BE2C (cell line): ENCODE data around the gene C1QTNF8.

ENCODE experiments used
- DNase-seq: peaks from one replicate; pipeline ENCODE4 v3.0.0-alpha.2; 2020
- H3K27me3 ChIP-seq: fragments of 250-450 bp; sonication (Bioruptor Pico); 2 replicates; pipeline ENCODE4 v1.5.1; 2020; ENCODE audit warnings: mild to moderate bottlenecking
- H3K36me3 ChIP-seq: fragments of 250-450 bp; sonication (Bioruptor Pico); 2 replicates; pipeline ENCODE4 v1.5.1; 2020; ENCODE audit warnings: mild to moderate bottlenecking
- H3K4me1 ChIP-seq: fragments of 250-450 bp; sonication (Bioruptor Pico); 2 replicates; pipeline ENCODE4 v1.5.1; 2020
- H3K4me3 ChIP-seq: 2 replicates; pipeline ENCODE4 v1.5.1; 2011; ENCODE audit warnings: low read depth, low read length
- H3K9me3 ChIP-seq: fragments of 250-450 bp; sonication (Bioruptor Pico); 2 replicates; pipeline ENCODE4 v1.5.1; 2020
- TF ChIP-seq, protein P1 (sequence below): IDR thresholded peaks from 2 replicates; pipeline ENCODE4 v1.5.1; 2012; ENCODE audit warnings: mild to moderate bottlenecking, low read depth, low read length

Gene C1QTNF8

DNA sequence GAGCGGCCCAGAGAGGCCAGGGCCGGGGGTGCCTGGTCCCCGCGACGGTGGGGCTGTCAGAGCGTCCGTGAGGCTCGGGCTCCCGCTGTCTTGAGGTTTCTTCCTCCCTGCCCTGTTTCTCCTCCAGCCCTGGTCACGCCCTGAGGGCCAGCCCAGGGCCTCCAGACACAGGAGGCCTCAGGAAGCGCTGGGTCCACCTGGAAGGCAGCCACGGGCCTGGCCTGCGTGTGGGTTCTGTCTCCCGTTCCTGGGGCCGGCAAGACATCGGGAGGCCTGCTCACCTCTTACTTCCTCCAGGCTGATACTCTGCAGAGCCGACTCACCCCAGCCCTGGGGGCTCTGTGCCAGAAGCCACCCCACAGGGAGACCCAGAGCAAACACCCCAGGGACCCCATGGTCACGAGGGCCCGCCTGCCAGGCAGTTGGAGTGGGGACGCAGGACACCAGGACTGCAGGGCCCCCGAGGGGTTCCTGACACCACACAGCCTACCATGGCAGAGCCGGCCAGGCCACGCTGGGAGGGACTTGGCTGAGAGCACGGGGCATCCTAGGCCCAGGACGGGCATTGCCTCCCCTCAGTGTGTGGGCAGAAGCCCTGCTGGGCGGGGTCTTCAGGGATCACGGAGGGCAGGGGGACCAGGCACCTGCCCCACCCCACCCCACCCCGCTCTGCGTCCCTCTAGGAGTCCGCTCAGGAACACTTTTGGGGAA is 37.9 kb upstream of the C1QTNF8 start:
- no peaks in the 10 kb centered on the region for H3K4me1 ChIP-seq
- no peaks in the 10 kb centered on the region for H3K36me3 ChIP-seq
- no peak overlapping the region for H3K4me3 ChIP-seq
- no peaks in the 10 kb centered on the region for H3K27me3 ChIP-seq
- TF ChIP-seq, protein P1, sequence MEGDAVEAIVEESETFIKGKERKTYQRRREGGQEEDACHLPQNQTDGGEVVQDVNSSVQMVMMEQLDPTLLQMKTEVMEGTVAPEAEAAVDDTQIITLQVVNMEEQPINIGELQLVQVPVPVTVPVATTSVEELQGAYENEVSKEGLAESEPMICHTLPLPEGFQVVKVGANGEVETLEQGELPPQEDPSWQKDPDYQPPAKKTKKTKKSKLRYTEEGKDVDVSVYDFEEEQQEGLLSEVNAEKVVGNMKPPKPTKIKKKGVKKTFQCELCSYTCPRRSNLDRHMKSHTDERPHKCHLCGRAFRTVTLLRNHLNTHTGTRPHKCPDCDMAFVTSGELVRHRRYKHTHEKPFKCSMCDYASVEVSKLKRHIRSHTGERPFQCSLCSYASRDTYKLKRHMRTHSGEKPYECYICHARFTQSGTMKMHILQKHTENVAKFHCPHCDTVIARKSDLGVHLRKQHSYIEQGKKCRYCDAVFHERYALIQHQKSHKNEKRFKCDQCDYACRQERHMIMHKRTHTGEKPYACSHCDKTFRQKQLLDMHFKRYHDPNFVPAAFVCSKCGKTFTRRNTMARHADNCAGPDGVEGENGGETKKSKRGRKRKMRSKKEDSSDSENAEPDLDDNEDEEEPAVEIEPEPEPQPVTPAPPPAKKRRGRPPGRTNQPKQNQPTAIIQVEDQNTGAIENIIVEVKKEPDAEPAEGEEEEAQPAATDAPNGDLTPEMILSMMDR: no peak
- DNase-seq: peak; percentile 41
- no peaks in the 10 kb centered on the region for H3K9me3 ChIP-seq

DNA sequence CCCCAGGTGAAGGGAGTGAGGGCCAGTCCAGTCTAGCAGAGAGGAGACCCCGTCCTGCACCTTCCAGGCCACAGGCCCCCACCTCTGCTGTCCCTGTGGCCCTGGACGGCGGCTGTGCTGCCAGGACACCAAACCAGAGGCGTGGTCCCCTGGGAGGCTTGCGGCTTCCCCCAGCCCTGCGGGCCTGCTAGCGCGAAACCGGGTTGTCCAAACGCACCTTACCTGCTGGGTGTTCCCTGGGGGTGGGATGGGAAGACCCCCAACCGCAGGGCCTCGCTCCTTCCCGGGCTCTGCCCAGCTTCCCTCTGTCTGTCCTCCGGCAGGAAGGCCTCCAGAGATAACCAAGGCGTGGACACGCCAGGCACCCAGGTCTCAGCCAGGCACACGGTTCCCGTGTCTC is 37.2 kb upstream of the C1QTNF8 start:
- no peak for DNase-seq
- TF ChIP-seq, protein P1: no peak
- Histone ChIP-seq H3K9me3 (no peaks in the 10 kb centered on the region), H3K4me3 (no peak overlapping the region), H3K36me3 (no peaks in the 10 kb centered on the region), H3K27me3 (no peaks in the 10 kb centered on the region), H3K4me1 (no peaks in the 10 kb centered on the region)

DNA sequence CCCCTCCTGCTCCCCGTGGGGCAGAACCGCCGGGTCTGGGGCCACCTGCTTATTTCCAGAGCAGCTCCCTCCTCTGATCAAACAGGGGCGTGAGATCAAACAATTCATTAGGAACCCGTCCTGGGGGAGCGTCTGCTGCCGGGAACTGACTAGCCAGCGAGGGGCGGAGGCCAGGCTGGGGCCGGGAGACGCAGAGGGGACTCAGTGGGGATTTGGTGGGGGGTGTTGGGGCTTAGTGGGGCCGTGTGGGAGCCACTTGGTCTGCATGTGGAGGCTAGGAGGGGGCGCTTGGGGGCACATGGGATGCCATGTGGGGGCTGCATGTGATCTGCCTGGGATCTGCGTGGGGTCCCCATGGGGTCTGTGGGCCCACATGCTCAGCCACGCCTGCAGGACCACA is 36.4 kb upstream of the C1QTNF8 start:
- H3K36me3 ChIP-seq: no peaks in the 10 kb centered on the region
- no peak overlapping the region for H3K4me3 ChIP-seq
- no peaks in the 10 kb centered on the region for H3K27me3 ChIP-seq
- no peak for DNase-seq
- H3K9me3 ChIP-seq: no peaks in the 10 kb centered on the region
- TF ChIP-seq, protein P1: no peak
- no peaks in the 10 kb centered on the region for H3K4me1 ChIP-seq

DNA sequence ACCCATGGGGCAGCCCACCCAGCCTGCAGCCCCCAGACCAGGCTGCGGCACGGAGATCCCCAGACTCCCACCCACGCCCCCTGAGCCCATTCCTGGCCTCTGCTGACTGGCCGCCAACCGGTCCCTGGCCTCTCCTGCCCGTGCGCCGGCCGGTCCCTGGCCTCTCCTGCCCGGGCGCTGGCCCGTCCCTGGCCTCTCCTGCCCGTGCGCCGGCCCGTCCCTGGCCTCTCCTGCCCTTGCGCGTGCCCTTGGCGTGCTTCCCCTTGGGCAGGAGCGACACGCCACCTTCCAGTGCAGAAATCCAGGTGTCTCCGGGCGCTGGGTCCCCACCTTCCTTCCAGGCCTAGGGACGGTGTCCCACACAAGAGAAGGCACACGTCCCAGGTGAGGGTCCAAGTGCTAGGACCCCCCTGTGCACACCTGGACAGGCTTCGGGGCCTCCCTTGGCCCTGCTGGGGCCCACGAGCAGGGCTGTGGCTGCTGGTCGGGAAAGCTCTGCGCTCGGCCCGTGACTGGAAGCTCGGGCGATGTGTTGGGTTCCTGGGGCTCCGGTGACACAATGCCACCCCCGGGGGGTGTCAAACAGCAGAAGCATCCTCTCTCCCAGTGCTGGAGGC is 35.4 kb upstream of the C1QTNF8 start:
- no peaks in the 10 kb centered on the region for H3K27me3 ChIP-seq
- DNase-seq: no peak
- H3K36me3 ChIP-seq: no peaks in the 10 kb centered on the region
- TF ChIP-seq, protein P1: no peak
- H3K9me3 ChIP-seq: no peaks in the 10 kb centered on the region
- H3K4me3 ChIP-seq: no peak overlapping the region
- H3K4me1 ChIP-seq: no peaks in the 10 kb centered on the region

DNA sequence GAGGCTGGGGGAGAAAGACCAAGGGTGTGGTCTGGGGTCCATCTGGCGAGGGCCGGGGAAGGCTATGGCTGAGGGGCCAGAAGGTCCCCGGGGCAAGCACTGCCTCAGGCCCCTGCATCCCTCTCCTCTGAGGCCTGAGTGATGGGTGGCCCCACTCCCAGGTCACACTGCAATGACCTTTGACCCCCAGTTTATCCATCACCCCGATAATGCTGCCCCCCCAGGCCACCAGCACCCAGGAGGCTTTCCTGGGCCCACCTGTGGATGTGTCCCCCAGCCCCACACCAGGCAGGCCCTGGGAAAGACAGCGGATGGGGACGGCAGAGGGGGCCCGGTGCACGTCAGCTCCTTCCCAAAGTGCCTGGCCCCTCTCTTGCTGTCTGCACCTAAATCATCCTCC is 34.3 kb upstream of the C1QTNF8 start:
- TF ChIP-seq, protein P1: no peak
- H3K9me3 ChIP-seq: no peaks in the 10 kb centered on the region
- DNase-seq: no peak
- H3K36me3 ChIP-seq: no peaks in the 10 kb centered on the region
- H3K4me1 ChIP-seq: peaks cover 6% of the 10 kb centered on the region
- H3K27me3 ChIP-seq: no peaks in the 10 kb centered on the region
- H3K4me3 ChIP-seq: no peak overlapping the region
